Endodermal cell (in vitro differentiated cells): ENCODE data around the gene HCN3. TPM values are rescaled to one million over a fixed set of nuclear protein-coding genes. Genes with fewer than 3 reads are reported as not detected.

ENCODE experiments used
- DNase-seq: peaks from one replicate; pipeline ENCODE4 v3.0.0-alpha.2; 2017
- H3K27ac ChIP-seq: 2 replicates; pipeline ENCODE4 v1.5.1; 2013; ENCODE audit warnings: mild to moderate bottlenecking, low read depth, low read length, moderate library complexity
- H3K27me3 ChIP-seq: 2 replicates; pipeline ENCODE4 v1.6.1; 2013; ENCODE audit warnings: mild to moderate bottlenecking, low read length, moderate library complexity; ENCODE audit not compliant: insufficient read depth, control insufficient read depth, poor library complexity, severe bottlenecking
- H3K36me3 ChIP-seq: 2 replicates; pipeline ENCODE4 v1.7.0; 2013; ENCODE audit warnings: mild to moderate bottlenecking, low read length, moderate library complexity; ENCODE audit not compliant: control insufficient read depth, insufficient read depth
- H3K4me1 ChIP-seq: one replicate; pipeline ENCODE4 v1.7.0; 2013; ENCODE audit warnings: low read length; ENCODE audit not compliant: control insufficient read depth, insufficient read depth
- H3K4me3 ChIP-seq: 2 replicates; pipeline ENCODE4 v1.5.1; 2013; ENCODE audit warnings: mild to moderate bottlenecking, low read length, moderate library complexity
- H3K9ac ChIP-seq: 2 replicates; pipeline ENCODE4 v1.6.1; 2013; ENCODE audit warnings: mild to moderate bottlenecking, low read length, moderate library complexity; ENCODE audit not compliant: poor library complexity, severe bottlenecking; ENCODE audit errors: extremely low read depth
- H3K9me3 ChIP-seq: 2 replicates; pipeline ENCODE4 v1.6.1; 2013; ENCODE audit warnings: mild to moderate bottlenecking, low read length, moderate library complexity; ENCODE audit not compliant: control insufficient read depth
- H3K27ac Mint-ChIP-seq: 2 replicates; pipeline ENCODE4 v1.8.0; 2020; ENCODE audit warnings: mixed read lengths
- H3K27me3 Mint-ChIP-seq: 2 replicates; pipeline ENCODE4 v1.8.0; 2021; ENCODE audit warnings: mild to moderate bottlenecking, mixed read lengths; ENCODE audit not compliant: insufficient read depth
- H3K36me3 Mint-ChIP-seq: 2 replicates; pipeline ENCODE4 v1.8.0; 2020; ENCODE audit warnings: low read depth, mixed read lengths
- H3K4me1 Mint-ChIP-seq: 2 replicates; pipeline ENCODE4 v1.8.0; 2020; ENCODE audit warnings: mixed read lengths
- H3K4me3 Mint-ChIP-seq: 2 replicates; pipeline ENCODE4 v1.8.0; 2020; ENCODE audit warnings: mild to moderate bottlenecking, moderate library complexity, mixed read lengths
- H3K9me3 Mint-ChIP-seq: 2 replicates; pipeline ENCODE4 v1.8.0; 2020; ENCODE audit warnings: mild to moderate bottlenecking, mixed read lengths
- CTCF ChIP-seq: fragments of 200-600 bp; sonication (generic); conservative IDR thresholded peaks from 2 replicates; pipeline ENCODE4 v1.5.0; 2021; ENCODE audit warnings: antibody characterized with exemption, mild to moderate bottlenecking
- WGBS, 2 experiments: methylation state at CpG; one replicate each; pipeline versions ENCODE4 v1.1.5 to v1.1.7; 2013; ENCODE audit warnings: missing lambda C conversion rate in 2 of 2, mixed read lengths in 1 of 2; ENCODE audit not compliant: insufficient coverage in 1 of 2, insufficient read length in 1 of 2; 5-methylcytosine and 5-hydroxymethylcytosine counted together
- total RNA-seq, 2 donors: library from RNA; stranded (reverse); fragmentation: NEBNext Ultra II Directional in 1 of 2; extraction: Animal tissue kit (Norgen Biotek cat#: 25700) in 1 of 2; gene quantifications; 2 replicates in 1 of 2; 3 replicates in 1 of 2; pipeline ENCODE4 v1.2.1, GENCODE V29; 2021

HCN3 gene
- total RNA-seq, 2 donors from 2014 or later: 8.7 to 9.2 TPM

GRCh38 chr1:155277902-155278688 is 832 bp downstream of the HCN3 start:
- Histone ChIP-seq H3K9ac (no peak overlapping the region), H3K4me3 (peak overlapping the region; percentile 85), H3K27ac (no peak overlapping the region), H3K36me3 (no peaks in the 10 kb centered on the region), H3K27me3 (no peaks in the 10 kb centered on the region), H3K9me3 (no peaks in the 10 kb centered on the region), H3K4me1 (peaks cover 6% of the 10 kb centered on the region)
- TF ChIP-seq CTCF: peak; percentile 72
- peaks cover 17% of the 10 kb centered on the region for H3K4me1 Mint-ChIP-seq
- H3K36me3 Mint-ChIP-seq: peaks cover 5% of the 10 kb centered on the region
- peaks cover 4% of the 10 kb centered on the region for H3K27me3 Mint-ChIP-seq
- peak overlapping the region; percentile 63 for H3K4me3 Mint-ChIP-seq
- DNase-seq: peak; percentile 100
- no peak overlapping the region for H3K27ac Mint-ChIP-seq
- 1% methylated on average over 12 to 29 of the region's 29 CpGs for WGBS, 2 experiments
- no peaks in the 10 kb centered on the region for H3K9me3 Mint-ChIP-seq

GRCh38 chr1:155278689-155279160 is 1.5 kb downstream of the HCN3 start:
- H3K27me3 Mint-ChIP-seq: peaks cover 4% of the 10 kb centered on the region
- no peak overlapping the region for H3K27ac ChIP-seq
- H3K4me1 Mint-ChIP-seq: peaks cover 15% of the 10 kb centered on the region
- DNase-seq: no peak
- 56 to 63% methylated on average over 4 to 10 of the region's 10 CpGs for WGBS, 2 experiments
- H3K4me3 ChIP-seq: no peak overlapping the region
- H3K4me3 Mint-ChIP-seq: peak overlapping the region; percentile 63
- H3K36me3 Mint-ChIP-seq: peaks cover 5% of the 10 kb centered on the region
- no peaks in the 10 kb centered on the region for H3K9me3 Mint-ChIP-seq
- no peaks in the 10 kb centered on the region for H3K27me3 ChIP-seq
- peaks cover 6% of the 10 kb centered on the region for H3K4me1 ChIP-seq
- TF ChIP-seq CTCF: peak; percentile 6
- H3K36me3 ChIP-seq: no peaks in the 10 kb centered on the region
- no peaks in the 10 kb centered on the region for H3K9me3 ChIP-seq
- no peak overlapping the region for H3K9ac ChIP-seq
- no peak overlapping the region for H3K27ac Mint-ChIP-seq

GRCh38 chr1:155279268-155279667 is 2.0 kb downstream of the HCN3 start:
- H3K9me3 ChIP-seq: no peaks in the 10 kb centered on the region
- Mint-ChIP-seq H3K27ac (no peak overlapping the region), H3K27me3 (peaks cover 4% of the 10 kb centered on the region), H3K9me3 (no peaks in the 10 kb centered on the region), H3K4me3 (no peak overlapping the region), H3K4me1 (peaks cover 13% of the 10 kb centered on the region), H3K36me3 (peaks cover 5% of the 10 kb centered on the region)
- H3K9ac ChIP-seq: no peak overlapping the region
- TF ChIP-seq CTCF: no peak
- DNase-seq: no peak
- 79% methylated on average over 2 of the region's 2 CpGs; no CpG with 5 or more reads in 1 of the 2 experiments for WGBS, 2 experiments
- peaks cover 6% of the 10 kb centered on the region for H3K4me1 ChIP-seq
- no peak overlapping the region for H3K4me3 ChIP-seq
- no peaks in the 10 kb centered on the region for H3K27me3 ChIP-seq
- H3K27ac ChIP-seq: no peak overlapping the region
- H3K36me3 ChIP-seq: no peaks in the 10 kb centered on the region
